ENCODE results near the gene GYS2.

GYS2 gene

GRCh38 chr12:21561158-21561557 is 43.5 kb downstream of the GYS2 start:
- Histone ChIP-seq H3K36me3 (no peaks in the 10 kb centered on the region), H3K4me3 (ENCODE audit: low read depth in 1 of 2, low read length in 1 of 2) (no peak overlapping the region), H3K4me1 (ENCODE audit: control insufficient read depth in 1 of 2, insufficient read depth in 1 of 2, low read depth in 1 of 2, low read length in 1 of 2) (no peaks in the 10 kb centered on the region), H3K9me3 (no peaks in the 10 kb centered on the region), H3K27ac (no peak overlapping the region), H3K27me3 (no peaks in the 10 kb centered on the region)
- no peak for TF ChIP-seq CTCF (IDR thresholded peaks at IDR 0.05)

- TF ChIP-seq CTCF (IDR thresholded peaks at IDR 0.05): no peak
- H3K27ac ChIP-seq: no peak overlapping the region
Observed at GRCh38 chr12:21559855-21560569, 44.6 kb downstream of the GYS2 start.

GRCh38 chr12:21558100-21558679 is 46.5 kb downstream of the GYS2 start:
- Histone ChIP-seq H3K27ac (no peak overlapping the region), H3K36me3 (no peaks in the 10 kb centered on the region), H3K4me1 (ENCODE audit: control insufficient read depth in 1 of 2, insufficient read depth in 1 of 2, low read depth in 1 of 2, low read length in 1 of 2) (no peaks in the 10 kb centered on the region), H3K27me3 (no peaks in the 10 kb centered on the region), H3K4me3 (ENCODE audit: low read depth in 1 of 2, low read length in 1 of 2) (no peak overlapping the region), H3K9me3 (no peaks in the 10 kb centered on the region)
- no peak for TF ChIP-seq CTCF (IDR thresholded peaks at IDR 0.05)

More at GRCh38 chr12:21559855-21560569, 44.6 kb downstream of the GYS2 start:
- Histone ChIP-seq H3K9me3 (no peaks in the 10 kb centered on the region), H3K36me3 (no peaks in the 10 kb centered on the region), H3K4me1 (ENCODE audit: control insufficient read depth in 1 of 2, insufficient read depth in 1 of 2, low read depth in 1 of 2, low read length in 1 of 2) (no peaks in the 10 kb centered on the region), H3K4me3 (ENCODE audit: low read depth in 1 of 2, low read length in 1 of 2) (no peak overlapping the region), H3K27me3 (no peaks in the 10 kb centered on the region)

GRCh38 chr12:21553329-21553675 is 51.3 kb downstream of the GYS2 start:
- no peak for TF ChIP-seq CTCF (IDR thresholded peaks at IDR 0.05)
- H3K27ac ChIP-seq: no peak overlapping the region

GRCh38 chr12:21552635-21553328 is 51.9 kb downstream of the GYS2 start:
- Histone ChIP-seq H3K9me3 (no peaks in the 10 kb centered on the region), H3K27ac (no peak overlapping the region), H3K4me3 (ENCODE audit: low read depth in 1 of 2, low read length in 1 of 2) (no peak overlapping the region), H3K4me1 (ENCODE audit: control insufficient read depth in 1 of 2, insufficient read depth in 1 of 2, low read depth in 1 of 2, low read length in 1 of 2) (no peaks in the 10 kb centered on the region), H3K36me3 (no peaks in the 10 kb centered on the region), H3K27me3 (no peaks in the 10 kb centered on the region)
- TF ChIP-seq CTCF (IDR thresholded peaks at IDR 0.05): no peak

More at GRCh38 chr12:21553329-21553675, 51.3 kb downstream of the GYS2 start:
- no peak overlapping the region for H3K4me3 ChIP-seq (ENCODE audit: low read depth in 1 of 2, low read length in 1 of 2)
- H3K36me3 ChIP-seq: no peaks in the 10 kb centered on the region
- no peaks in the 10 kb centered on the region for H3K9me3 ChIP-seq
- no peaks in the 10 kb centered on the region for H3K4me1 ChIP-seq (ENCODE audit: control insufficient read depth in 1 of 2, insufficient read depth in 1 of 2, low read depth in 1 of 2, low read length in 1 of 2)
- H3K27me3 ChIP-seq: no peaks in the 10 kb centered on the region
